Activated CD8-positive, alpha-beta memory T cell treated with anti-CD3 and anti-CD28 coated beads, Interleukin-2, amount 50 U/mL, for 4 hours (primary cell): ENCODE measurements around the gene M1AP.
"Not testable (repeated sequence)": the region's sequence is repeated elsewhere in the genome, so short reads cannot be mapped to it uniquely, and the experiment has no call there.

Experiments used
- DNase-seq: peaks from one replicate; pipeline ENCODE4 v3.0.0-alpha.2; 2020

Gene M1AP

GRCh38 chr2:74646834-74647482 is 1.2 kb downstream of the M1AP start:
- no peak for DNase-seq

- no peak for DNase-seq
Observed at GRCh38 chr2:74646201-74646600, 1.9 kb downstream of the M1AP start.

- DNase-seq = no peak
Observed at GRCh38 chr2:74645344-74645743, 2.8 kb downstream of the M1AP start.

GRCh38 chr2:74639550-74639949 is 8.6 kb downstream of the M1AP start:
- no peak for DNase-seq

GRCh38 chr2:74632939-74633312 is 15.2 kb downstream of the M1AP start:
- no peak for DNase-seq

- DNase-seq = no peak
Observed at GRCh38 chr2:74632209-74632938, 15.8 kb downstream of the M1AP start.

GRCh38 chr2:74630454-74630853 is 17.7 kb downstream of the M1AP start:
- not testable (repeated sequence) for DNase-seq

- no peak for DNase-seq
Observed at GRCh38 chr2:74628538-74629105, 19.5 kb downstream of the M1AP start.

GRCh38 chr2:74625658-74626425 is 22.3 kb downstream of the M1AP start:
- no peak for DNase-seq

GRCh38 chr2:74620671-74621070 is 27.5 kb downstream of the M1AP start:
- DNase-seq = no peak

GRCh38 chr2:74619651-74620297 is 28.4 kb downstream of the M1AP start:
- DNase-seq = no peak

GRCh38 chr2:74618410-74619083 is 29.6 kb downstream of the M1AP start:
- no peak for DNase-seq

- no peak for DNase-seq
Observed at GRCh38 chr2:74617122-74617521, 31.0 kb downstream of the M1AP start.

- no peak for DNase-seq
Observed at GRCh38 chr2:74606927-74607326, 41.2 kb downstream of the M1AP start.

- DNase-seq = no peak
Observed at GRCh38 chr2:74603282-74604000, 44.7 kb downstream of the M1AP start.

GRCh38 chr2:74602586-74603281 is 45.4 kb downstream of the M1AP start:
- DNase-seq = no peak

GRCh38 chr2:74599676-74600075 is 48.5 kb downstream of the M1AP start:
- no peak for DNase-seq

- no peak for DNase-seq
Observed at GRCh38 chr2:74597410-74597809, 50.7 kb downstream of the M1AP start.

GRCh38 chr2:74596584-74596983 is 51.5 kb downstream of the M1AP start:
- no peak for DNase-seq

GRCh38 chr2:74593826-74594772 is 54.0 kb downstream of the M1AP start:
- DNase-seq = no peak
